Stimulated activated CD4-positive, alpha-beta T cell treated with anti-CD3 and anti-CD28 coated beads, Interleukin-4, amount 100 ng/mL, for 24 hours (primary cell): ENCODE data around the gene HLA-C.
"Not testable (repeated sequence)": the region's sequence is repeated elsewhere in the genome, so short reads cannot be mapped to it uniquely, and the experiment has no call there.

Experiments
- DNase-seq: peaks from one replicate; pipeline ENCODE4 v3.0.0-alpha.2; 2020

The HLA-C gene

DNA sequence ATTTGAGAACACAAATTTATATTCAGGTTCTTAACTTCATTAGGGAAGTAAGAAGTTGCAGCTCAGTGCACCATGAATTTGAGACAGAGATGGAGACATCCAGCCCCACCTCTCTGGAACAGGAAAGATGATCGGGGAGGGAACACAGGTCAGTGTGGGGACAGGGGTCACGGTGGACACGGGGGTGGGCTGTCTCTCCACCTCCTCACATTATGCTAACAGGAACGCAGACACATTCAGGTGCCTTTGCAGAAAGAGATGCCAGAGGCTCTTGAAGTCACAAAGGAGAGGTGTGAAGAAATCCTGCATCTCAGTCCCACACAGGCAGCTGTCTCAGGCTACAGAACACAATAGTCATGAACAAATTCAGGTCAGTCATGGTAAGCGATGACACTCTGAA, 3.1 kb downstream of the HLA-C start:
- DNase-seq = no peak

DNA sequence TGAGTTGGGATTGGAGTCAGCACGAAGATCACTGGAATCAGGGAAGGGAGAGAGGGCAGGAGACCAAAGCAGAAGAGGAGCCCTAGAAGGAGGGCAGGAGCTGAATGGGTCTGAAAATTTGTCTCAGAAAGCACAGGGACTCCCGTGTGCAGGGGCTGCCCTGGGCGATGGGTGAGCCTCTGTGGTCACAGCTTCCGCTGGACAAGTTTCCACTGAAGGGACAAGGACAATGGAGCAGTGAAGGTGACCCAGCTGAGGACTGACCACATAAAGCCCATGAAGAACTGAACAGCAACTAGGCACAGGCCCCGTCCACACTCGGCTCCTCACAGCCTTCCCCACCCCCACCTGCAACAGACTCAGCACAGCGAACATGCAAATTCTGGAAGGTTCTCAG, 3.5 kb downstream of the HLA-C start:
- no peak for DNase-seq

DNA sequence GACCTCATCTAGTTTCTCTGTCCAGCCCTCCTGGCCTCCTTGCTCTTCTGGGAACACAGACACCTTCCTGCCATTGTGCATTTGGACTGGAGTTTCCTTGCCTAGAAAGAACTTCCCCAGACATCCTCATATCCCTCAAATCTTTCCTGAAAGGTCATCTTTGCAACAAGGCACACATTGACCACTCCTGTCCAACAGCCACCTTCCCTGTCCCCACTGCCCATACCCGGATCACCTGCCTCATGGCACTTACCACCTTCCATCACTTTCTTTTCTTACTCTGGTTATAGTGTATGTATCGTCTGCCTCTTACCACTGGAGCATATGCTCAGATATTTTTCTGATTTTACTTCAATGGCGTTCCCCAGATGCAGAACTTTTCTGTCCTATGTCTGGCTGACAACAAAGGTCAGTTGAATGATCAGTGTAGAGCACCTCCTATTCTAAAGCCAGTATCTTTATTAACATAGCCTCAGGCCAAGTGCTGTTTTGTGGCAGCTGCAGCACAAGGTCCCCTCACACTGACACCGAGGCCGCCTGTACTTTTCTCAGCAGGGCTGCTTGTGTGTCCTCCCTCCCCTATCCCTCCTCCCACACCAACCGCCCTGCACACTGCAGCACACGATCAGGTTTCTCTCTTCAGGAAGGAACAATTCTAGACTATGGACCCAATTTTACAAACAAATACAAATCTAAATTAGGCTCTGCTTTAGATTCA, 4.1 kb downstream of the HLA-C start:
- no peak for DNase-seq

DNA sequence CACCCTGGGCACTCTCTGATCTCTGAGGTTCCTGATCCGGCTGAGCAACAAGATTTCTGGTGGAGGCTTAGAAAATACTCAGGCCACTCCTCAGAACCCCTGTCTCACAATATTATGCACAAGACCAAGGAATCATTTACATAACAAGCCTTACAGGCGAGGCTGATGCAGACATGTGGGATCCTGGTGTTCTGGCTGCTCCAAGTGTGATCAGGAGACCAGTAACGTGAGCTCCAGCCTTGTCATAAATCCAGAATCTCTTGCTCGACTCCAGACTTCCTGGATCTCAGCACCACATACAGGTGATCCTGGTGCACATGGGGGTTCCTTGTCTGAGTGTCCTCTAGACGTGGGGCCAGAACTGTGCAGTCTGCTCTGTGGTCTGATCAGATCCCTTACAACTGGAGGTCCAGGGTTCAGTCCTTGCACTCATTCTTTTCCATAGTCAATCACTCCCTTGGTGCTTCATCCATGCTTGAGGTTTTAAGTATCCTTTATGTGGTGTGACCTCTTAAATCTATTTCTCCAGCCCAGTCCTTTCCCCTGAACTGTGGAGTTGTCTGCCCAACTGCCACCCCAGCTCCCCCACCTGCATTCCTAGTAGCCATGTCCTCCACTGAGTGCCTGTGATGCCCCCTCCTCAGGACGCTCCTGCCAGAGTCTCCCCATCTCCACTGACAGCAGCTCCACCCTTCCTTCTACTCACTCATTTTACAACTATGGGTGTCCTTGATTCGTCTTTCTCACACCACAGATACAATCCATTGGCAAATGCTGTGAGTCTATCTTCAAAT, 5.1 kb downstream of the HLA-C start:
- DNase-seq = no peak

DNA sequence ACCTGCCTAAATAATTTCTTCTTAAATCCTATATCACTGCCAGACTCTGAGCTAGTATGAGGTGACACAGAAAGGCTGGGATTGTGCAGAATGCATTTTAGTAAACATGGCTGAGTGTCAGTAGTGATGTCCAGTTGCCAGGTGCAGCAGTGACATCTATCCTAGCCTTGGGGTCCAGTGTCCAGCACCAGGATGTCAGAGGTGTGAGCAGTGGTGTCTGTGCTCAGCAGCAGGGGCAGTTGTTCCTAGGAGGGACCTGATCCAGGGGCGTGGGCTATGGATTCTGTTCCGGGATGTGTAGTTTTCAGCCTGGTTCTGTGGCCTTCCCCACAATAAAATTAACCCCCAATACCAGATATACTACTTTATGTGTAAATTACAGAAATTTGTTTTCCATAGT, 6.0 kb downstream of the HLA-C start:
- DNase-seq = no peak

DNA sequence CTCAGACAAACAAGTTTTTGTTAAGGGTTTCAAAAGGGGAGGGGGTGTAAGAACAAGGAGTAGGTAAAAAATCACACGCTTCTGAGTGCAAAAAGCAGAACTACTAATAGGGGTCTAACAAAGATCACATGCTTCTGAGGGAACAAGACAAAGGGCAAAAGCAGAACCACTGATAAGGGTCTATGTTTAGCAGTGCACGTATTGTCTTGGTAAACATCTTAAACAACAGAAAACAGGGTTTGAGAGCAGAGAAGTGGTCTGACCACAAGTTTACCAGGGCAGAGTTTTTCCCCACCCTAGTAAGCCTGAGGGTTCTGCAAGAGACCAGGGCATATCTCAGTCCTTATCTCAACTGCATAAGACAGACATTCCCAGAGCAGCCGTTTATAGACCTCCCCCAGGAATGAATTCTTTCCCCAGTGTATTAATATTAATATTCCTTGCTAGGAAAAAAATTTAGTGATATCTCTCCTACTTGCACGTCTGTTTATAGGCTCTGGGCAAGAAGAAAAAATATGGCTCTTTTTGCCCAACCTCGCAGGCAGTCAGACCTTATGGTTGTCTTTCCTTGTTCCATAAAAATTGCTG, 8.5 kb downstream of the HLA-C start:
- not testable (repeated sequence) for DNase-seq

DNA sequence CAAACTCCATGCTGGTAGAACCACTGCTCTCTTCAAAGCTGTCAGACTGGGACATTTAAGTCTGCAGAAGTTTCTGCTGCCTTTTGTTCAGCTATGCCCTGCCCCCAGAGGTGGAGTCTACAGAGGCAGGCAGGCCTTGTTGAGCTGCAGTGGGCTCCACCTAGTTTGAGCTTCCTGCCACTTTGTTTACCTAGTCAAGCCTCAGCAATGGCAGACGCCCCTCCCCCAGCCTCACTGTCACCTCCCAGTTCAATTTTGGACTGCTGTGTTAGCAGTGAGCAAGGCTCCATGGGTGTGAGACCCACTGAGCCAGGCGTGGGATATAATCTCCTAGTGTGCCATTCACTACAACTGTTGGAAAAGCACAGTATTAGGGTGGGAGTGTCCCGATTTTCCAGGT, 11.9 kb downstream of the HLA-C start:
- peak; percentile 32 for DNase-seq

DNA sequence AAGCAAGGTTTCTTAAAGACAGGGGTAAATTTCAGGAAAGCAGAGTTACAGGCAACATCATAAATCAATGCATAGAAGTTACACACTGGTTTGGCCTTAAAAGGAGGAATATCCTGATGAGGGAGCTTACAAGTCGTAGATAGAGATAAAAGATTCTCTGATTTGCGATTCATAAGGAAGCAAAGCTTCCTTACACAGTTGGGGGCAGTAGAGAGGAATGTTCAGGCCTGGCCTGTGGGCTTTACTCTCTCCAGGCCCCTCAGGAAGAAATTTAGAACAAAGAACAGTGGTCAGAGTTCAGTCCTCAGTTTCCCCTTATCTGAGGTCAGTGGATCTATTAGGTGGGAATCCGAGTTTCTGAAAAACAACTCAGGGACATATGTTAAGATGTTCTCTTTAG, 19.3 kb downstream of the HLA-C start:
- DNase-seq = no peak

DNA sequence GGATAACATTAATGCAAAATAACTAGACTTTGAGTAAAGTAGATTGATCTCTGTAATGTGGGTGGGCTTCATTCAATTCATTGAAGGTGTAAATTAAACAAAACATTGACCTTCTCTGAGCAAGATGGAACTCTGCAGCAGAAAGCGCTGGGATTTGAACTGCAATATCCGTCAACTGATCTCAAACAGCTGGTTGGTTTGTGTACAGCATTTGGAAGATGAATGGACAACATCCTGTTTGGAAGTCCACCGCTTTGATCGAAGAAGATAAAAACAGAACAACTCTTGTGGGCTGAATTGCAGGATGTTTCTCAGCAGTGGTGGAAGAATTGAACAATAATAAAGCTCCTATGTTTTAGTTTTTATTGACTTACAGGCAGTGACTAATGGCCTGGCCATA, 20.6 kb downstream of the HLA-C start:
- no peak for DNase-seq

DNA sequence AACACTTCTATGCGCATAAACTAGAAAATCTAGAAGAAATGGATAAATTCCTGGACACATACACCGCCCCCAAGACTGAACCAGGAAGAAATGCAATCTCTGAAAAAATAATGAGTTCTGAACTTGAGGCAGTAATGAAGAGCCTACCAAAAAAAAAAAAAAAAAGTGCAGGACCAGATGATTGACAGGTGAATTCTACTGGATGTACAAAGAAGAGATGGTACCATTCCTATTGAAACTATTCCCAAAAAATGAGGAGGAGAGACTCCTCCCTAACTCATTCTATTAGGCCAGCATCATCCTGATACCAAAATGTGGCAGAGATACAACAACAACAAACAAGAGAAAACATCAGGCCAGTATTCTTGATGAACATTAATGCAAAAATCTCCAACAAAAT, 22.7 kb downstream of the HLA-C start:
- DNase-seq = no peak

DNA sequence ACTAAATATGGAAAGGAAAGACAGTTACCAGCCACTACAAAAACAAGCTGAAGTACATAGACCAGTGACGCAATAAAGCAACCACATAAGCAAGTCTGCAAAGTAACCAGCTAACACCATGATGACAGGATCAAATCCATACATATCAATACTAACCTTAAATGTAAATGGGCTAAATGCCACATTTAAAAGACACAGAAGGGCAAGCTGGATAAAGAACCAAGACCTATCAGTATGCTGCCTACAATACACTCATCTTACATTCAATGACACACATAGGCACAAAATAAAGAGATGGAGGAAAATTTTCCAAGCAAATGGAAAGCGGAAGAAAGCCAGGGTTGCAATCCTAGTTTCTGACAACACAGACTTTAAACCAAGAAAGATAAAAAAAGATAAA, 24.1 kb downstream of the HLA-C start:
- no peak for DNase-seq

DNA sequence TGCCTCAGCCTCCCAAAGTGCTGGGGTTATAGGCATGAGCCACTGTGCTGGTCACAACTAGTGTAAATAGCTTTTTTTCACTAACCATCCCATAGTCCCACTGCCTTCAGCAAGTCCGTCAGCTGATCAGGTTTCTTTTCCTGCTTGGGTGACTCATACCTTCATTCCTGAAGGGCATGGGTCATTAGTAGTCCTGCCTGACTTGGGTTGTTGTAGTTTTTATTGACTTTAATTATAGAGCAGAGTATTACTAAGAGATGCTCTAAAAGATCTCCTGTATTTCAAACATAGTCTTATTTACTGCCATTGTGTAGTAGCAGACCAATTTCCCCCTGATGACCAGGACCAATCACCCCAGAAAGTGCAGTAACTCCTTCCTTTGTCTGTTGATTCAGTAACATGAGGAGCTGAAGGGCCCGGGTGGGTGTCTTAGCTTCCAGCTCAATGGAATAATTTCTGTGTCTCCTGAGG, 25.8 kb downstream of the HLA-C start:
- no peak for DNase-seq

DNA sequence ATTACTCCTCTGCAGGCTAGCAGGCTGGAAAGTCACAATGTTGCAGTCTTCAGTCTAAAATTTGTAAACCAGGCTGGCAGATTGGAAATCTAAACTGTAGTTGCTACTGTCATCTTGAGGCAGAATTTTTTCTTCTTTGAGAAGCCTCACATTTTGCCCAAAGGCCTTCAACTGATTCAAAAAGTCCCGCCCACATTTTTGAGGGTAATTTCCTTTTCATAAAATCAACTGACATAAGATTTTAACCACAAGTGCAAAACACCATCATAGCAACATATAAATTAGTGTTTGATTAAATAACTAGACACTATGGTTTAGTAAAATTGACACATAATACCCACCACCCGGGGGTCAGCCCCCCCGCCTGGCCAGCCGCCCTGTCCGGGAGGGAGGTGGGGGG, 28.4 kb downstream of the HLA-C start:
- no peak for DNase-seq

DNA sequence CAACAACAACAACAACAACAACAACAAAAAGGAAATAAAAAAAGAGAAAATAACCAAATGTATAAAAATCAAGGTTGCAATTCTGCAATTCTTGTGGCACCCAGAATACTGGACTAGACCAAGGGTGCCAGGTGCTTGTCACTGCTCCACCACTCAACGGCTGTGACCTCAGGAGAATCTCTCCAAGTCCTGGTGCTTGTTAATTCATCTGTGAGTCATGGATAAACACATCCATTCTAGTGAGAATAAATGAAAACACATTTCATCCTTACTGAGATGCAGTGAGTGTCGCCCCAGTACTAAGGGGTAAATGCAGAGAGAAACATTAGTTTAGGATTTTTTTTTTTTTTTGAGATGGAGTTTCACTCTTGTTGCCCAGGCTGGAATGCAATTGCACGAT, 32.0 kb downstream of the HLA-C start:
- DNase-seq = no peak

DNA sequence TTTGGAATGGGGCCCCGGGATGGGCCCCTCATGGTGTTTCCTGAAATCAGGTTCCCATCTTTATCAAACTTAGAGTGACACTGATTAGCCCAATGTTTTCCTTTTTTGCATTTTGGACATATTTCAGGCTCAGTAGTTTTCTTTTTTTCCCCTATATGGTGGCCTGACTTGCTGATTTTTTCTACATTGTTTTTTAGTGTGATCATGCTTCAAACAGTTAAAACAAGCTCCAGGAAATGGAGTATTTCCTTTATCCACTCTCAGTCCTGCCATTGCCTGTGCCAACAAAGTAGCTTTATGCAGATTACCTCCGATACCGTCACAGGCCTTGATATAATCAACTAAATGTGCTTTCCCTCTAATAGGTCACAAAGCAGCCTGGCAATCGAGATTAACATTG, 37.8 kb downstream of the HLA-C start:
- DNase-seq = not testable (repeated sequence)

DNA sequence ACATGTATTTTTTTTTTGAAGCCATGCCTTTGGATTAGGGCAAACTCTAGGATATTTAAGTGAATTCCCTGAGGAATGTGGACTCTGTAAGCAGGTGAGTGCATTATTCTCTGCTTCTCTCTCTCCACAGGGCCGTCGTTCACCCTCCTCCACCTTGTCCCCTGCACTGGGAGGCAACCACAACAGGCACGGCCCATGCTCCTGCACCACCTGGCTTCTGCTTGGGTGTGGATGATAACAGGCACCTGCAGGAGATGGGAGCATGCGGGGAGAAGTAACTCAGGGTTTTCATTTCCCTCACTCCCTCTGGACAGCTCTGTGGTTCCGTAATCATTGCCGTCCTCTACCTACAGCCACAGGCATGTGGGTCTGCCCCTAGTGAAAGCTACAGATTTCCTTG, 43.4 kb downstream of the HLA-C start:
- no peak for DNase-seq

DNA sequence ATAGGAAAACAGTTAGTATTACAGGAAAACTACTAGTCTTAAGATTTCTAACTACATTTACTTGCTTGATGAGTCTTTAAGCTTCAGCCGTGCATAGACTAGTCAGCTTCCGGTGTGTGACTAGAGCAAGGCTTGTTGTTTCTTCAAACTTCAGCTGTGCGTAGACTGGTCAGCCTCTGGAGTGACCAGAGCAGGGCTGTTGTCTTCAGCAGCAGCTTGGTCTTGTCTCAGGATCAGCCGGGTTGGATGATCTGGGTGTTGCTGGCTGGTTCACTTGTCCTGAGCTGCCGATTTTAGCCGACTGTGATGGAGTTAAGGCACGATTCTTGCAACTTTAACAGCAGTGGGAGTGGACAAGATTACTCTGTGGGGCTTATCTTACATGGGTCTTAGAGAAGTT, 44.7 kb downstream of the HLA-C start:
- DNase-seq = no peak

DNA sequence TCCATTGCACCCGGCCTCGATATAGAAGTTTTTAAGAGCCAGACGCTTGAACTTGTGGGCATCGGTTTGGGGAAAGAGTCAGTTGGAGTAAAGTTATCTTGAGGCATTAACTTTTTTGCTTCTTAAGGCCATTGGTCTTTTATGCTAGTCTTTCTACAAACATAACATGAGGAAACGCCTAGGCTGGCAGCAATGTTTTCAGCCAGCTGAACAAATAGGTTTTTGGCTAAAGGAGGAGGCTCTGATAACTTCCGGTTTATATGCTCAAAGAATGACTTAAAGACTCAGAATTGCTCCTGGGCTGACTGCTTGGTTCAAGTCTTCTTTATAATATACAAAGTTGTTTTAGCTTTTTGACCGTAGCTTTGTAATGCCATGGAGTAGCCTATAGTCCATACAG, 46.2 kb downstream of the HLA-C start:
- DNase-seq = no peak

DNA sequence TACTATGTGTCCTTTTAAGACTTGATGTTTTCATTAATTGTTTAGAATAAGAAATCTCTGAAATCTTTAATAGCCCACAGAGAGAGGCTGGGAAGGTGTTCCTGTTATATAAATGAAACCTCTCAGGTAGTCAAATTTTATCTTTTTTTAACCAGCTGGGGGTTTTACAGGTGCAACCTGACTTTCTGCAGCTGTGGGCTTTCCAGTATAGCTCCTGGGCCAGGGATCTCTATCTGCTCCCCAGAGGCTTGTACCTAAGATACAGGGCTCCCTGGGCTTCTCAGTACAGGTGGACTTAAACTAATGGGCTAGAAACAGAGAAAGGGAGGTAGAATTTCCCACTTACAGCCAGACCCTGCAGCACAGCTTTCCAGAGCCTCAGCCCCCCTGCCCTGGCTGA, 49.4 kb downstream of the HLA-C start:
- DNase-seq = no peak
